Erythroblast (primary cell): ENCODE measurements around the gene CRTC2.
"Not testable (repeated sequence)": the region's sequence is repeated elsewhere in the genome, so short reads cannot be mapped to it uniquely, and the experiment has no call there.

Experiments used
- DNase-seq, 2 experiments: peaks; one replicate each; lab custom pipeline; 2025; lab: John Stamatoyannopoulos, UW
- GATA1 ChIP-seq: IDR thresholded peaks from 2 replicates; pipeline ENCODE4 v1.6.1; 2011; ENCODE audit warnings: low read depth, mild to moderate bottlenecking, control low read depth, low read length, moderate library complexity
- POLR2A ChIP-seq: IDR thresholded peaks from 2 replicates; pipeline ENCODE4 v1.6.1; 2011; ENCODE audit warnings: mild to moderate bottlenecking, low read length

The CRTC2 gene

GRCh38 chr1:153921080-153921802, 37.2 kb downstream of the CRTC2 start:
- peak in 1 of 2 experiments; percentile 43 for DNase-seq
- no peak for TF ChIP-seq GATA1
- no peak for TF ChIP-seq POLR2A

- peak; percentile 43 to 46 for DNase-seq
- no peak for TF ChIP-seq POLR2A
- TF ChIP-seq GATA1, result no peak
These were observed 38.2 kb downstream of the CRTC2 start for GRCh38 chr1:153919876-153920852.

GRCh38 chr1:153916297-153916696, 42.1 kb downstream of the CRTC2 start:
- TF ChIP-seq POLR2A (no peak), GATA1 (no peak)
- DNase-seq, result no peak

GRCh38 chr1:153912349-153912748, 46.1 kb downstream of the CRTC2 start:
- TF ChIP-seq GATA1 (no peak), POLR2A (no peak)
- no peak for DNase-seq

- DNase-seq, result not testable (repeated sequence)
These were observed 47.9 kb downstream of the CRTC2 start for GRCh38 chr1:153910560-153910959.

- no peak for TF ChIP-seq POLR2A
- no peak for TF ChIP-seq GATA1
- DNase-seq, result no peak
These were observed 50.3 kb downstream of the CRTC2 start for GRCh38 chr1:153908071-153908470.

- no peak for DNase-seq
- no peak for TF ChIP-seq POLR2A
- TF ChIP-seq GATA1, result no peak
These were observed 51.3 kb downstream of the CRTC2 start for GRCh38 chr1:153907134-153907533.

GRCh38 chr1:153906396-153906795, 52.0 kb downstream of the CRTC2 start:
- TF ChIP-seq POLR2A, result no peak

GRCh38 chr1:153905908-153906307, 52.5 kb downstream of the CRTC2 start:
- not testable (repeated sequence) for DNase-seq

More at GRCh38 chr1:153906396-153906795, 52.0 kb downstream of the CRTC2 start:
- DNase-seq, result no peak

- TF ChIP-seq POLR2A (no peak), GATA1 (no peak)
- no peak for DNase-seq
These were observed 54.5 kb downstream of the CRTC2 start for GRCh38 chr1:153903841-153904455.

- TF ChIP-seq GATA1 (no peak), POLR2A (no peak)
- no peak for DNase-seq
These were observed 58.9 kb downstream of the CRTC2 start for GRCh38 chr1:153899509-153899908.
